WTC11 (cell line): ENCODE measurements around the gene ADARB2. TPM values are rescaled to one million over a fixed set of nuclear protein-coding genes. Genes with fewer than 3 reads are reported as not detected.

Experiments used
- ATAC-seq: fragments of 200-7000 bp; cut with Tn5 transposase; 2 replicates; pipeline ENCODE4 v1.10.0; 2021; ENCODE audit warnings: mild to moderate bottlenecking, moderate library complexity
- CTCF ChIA-PET: fragments of 300-600 bp; sonication (Branson Sonifier 250); formaldehyde crosslinking; loops from one replicate; lab custom pipeline; 2021; ENCODE audit warnings: antibody characterized with exemption; lab: Charles Lee
- POLR2A ChIA-PET: fragments of 350-600 bp; sonication (Branson Sonifier 250); formaldehyde crosslinking; loops from one replicate; lab custom pipeline; 2021; ENCODE audit warnings: antibody characterized with exemption; lab: Charles Lee
- DNase-seq: peaks from one replicate; pipeline ENCODE4 v3.0.0; 2021; ENCODE audit warnings: low spot score
- H3K27ac Mint-ChIP-seq: 2 replicates; pipeline ENCODE4 v1.8.0; 2021; ENCODE audit warnings: mixed read lengths
- H3K27me3 Mint-ChIP-seq: 2 replicates; pipeline ENCODE4 v1.8.0; 2021; ENCODE audit warnings: low read depth, mild to moderate bottlenecking, moderate library complexity, mixed read lengths
- H3K36me3 Mint-ChIP-seq: 2 replicates; pipeline ENCODE4 v1.8.0; 2021; ENCODE audit warnings: mixed read lengths
- H3K4me1 Mint-ChIP-seq: 2 replicates; pipeline ENCODE4 v1.8.0; 2022; ENCODE audit warnings: mixed read lengths
- H3K4me3 Mint-ChIP-seq: 2 replicates; pipeline ENCODE4 v1.8.0; 2021; ENCODE audit warnings: mild to moderate bottlenecking, moderate library complexity, mixed read lengths
- H3K9me3 Mint-ChIP-seq: 2 replicates; pipeline ENCODE4 v1.8.0; 2021; ENCODE audit warnings: mixed read lengths
- CREM ChIP-seq: sonication (generic); formaldehyde crosslinking; IDR thresholded peaks from 2 replicates; pipeline ENCODE4 v1.8.1; 2022; ENCODE audit warnings: mild to moderate bottlenecking, missing genetic modification reagents, moderate library complexity
- E2F1 ChIP-seq: sonication (generic); formaldehyde crosslinking; IDR thresholded peaks from 2 replicates; pipeline ENCODE4 v1.8.0; 2022; ENCODE audit warnings: mild to moderate bottlenecking, missing genetic modification reagents
- EMX1 ChIP-seq: fragments of 250-450 bp; sonication (Bioruptor Pico); IDR thresholded peaks from 2 replicates; pipeline ENCODE4 v1.8.0; 2021; ENCODE audit warnings: mild to moderate bottlenecking
- ETV6 ChIP-seq: sonication (generic); formaldehyde crosslinking; IDR thresholded peaks from 2 replicates; pipeline ENCODE4 v1.8.1; 2022; ENCODE audit warnings: mild to moderate bottlenecking, missing genetic modification reagents
- FOXP4 ChIP-seq: sonication (generic); formaldehyde crosslinking; IDR thresholded peaks from 2 replicates; pipeline ENCODE4 v1.8.0; 2022; ENCODE audit warnings: mild to moderate bottlenecking, missing genetic modification reagents
- GTF2I ChIP-seq: fragments of 250-450 bp; sonication (Bioruptor Pico); conservative IDR thresholded peaks from 2 replicates; pipeline ENCODE4 v1.4.0; 2021; ENCODE audit warnings: mild to moderate bottlenecking
- HMGA2 ChIP-seq: fragments of 250-450 bp; sonication (Bioruptor Pico); IDR thresholded peaks from 2 replicates; pipeline ENCODE4 v1.4.0; 2021; ENCODE audit warnings: mild to moderate bottlenecking, moderate library complexity
- JUN ChIP-seq: sonication (generic); formaldehyde crosslinking; IDR thresholded peaks from 2 replicates; pipeline ENCODE4 v1.8.0; 2023; ENCODE audit warnings: mild to moderate bottlenecking, missing genetic modification reagents
- NFYB ChIP-seq: sonication (generic); formaldehyde crosslinking; conservative IDR thresholded peaks from 2 replicates; pipeline ENCODE4 v1.8.0; 2022; ENCODE audit warnings: low read depth, missing genetic modification reagents
- NR1H2 ChIP-seq: sonication (generic); formaldehyde crosslinking; IDR thresholded peaks from 2 replicates; pipeline ENCODE4 v1.9.0; 2021; ENCODE audit warnings: mild to moderate bottlenecking, moderate library complexity, missing genetic modification reagents
- NR3C1 ChIP-seq: sonication (generic); formaldehyde crosslinking; conservative IDR thresholded peaks from 2 replicates; pipeline ENCODE4 v1.8.1; 2023; ENCODE audit warnings: low read depth, mild to moderate bottlenecking, missing genetic modification reagents
- SOX15 ChIP-seq: fragments of 250-450 bp; sonication (Bioruptor Pico); IDR thresholded peaks from 2 replicates; pipeline ENCODE4 v1.9.0; 2021; ENCODE audit warnings: mild to moderate bottlenecking
- SP1 ChIP-seq: sonication (generic); formaldehyde crosslinking; conservative IDR thresholded peaks from 2 replicates; pipeline ENCODE4 v1.8.1; 2022; ENCODE audit warnings: missing genetic modification reagents
- TEAD4 ChIP-seq: sonication (generic); formaldehyde crosslinking; IDR thresholded peaks from 2 replicates; pipeline ENCODE4 v1.8.0; 2022; ENCODE audit warnings: mild to moderate bottlenecking, missing genetic modification reagents
- ZNF121 ChIP-seq: sonication (generic); formaldehyde crosslinking; IDR thresholded peaks from 2 replicates; pipeline ENCODE4 v1.8.0; 2023; ENCODE audit warnings: missing genetic modification reagents
- ZNF219 ChIP-seq: sonication (generic); formaldehyde crosslinking; IDR thresholded peaks from 2 replicates; pipeline ENCODE4 v1.8.0; 2023; ENCODE audit warnings: missing genetic modification reagents, mild to moderate bottlenecking, borderline replicate concordance
- ZNF317 ChIP-seq: sonication (generic); formaldehyde crosslinking; IDR thresholded peaks from 2 replicates; pipeline ENCODE4 v1.8.1; 2023; ENCODE audit warnings: low read depth, mild to moderate bottlenecking, moderate library complexity, missing genetic modification reagents, borderline replicate concordance
- ZNF396 ChIP-seq: fragments of 250-450 bp; sonication (Bioruptor Pico); IDR thresholded peaks from 2 replicates; pipeline ENCODE4 v1.8.0; 2021; ENCODE audit warnings: mild to moderate bottlenecking, moderate library complexity, borderline replicate concordance
- ZNF532 ChIP-seq: fragments of 250-450 bp; sonication (Bioruptor Pico); IDR thresholded peaks from 2 replicates; pipeline ENCODE4 v1.9.0; 2021; ENCODE audit warnings: mild to moderate bottlenecking, borderline replicate concordance
- total RNA-seq: library from RNA; stranded (reverse); gene quantifications from 3 replicates; pipeline ENCODE4 v1.2.3, GENCODE V29; 2021
- TF ChIP-seq, protein P1 (sequence below): sonication (generic); formaldehyde crosslinking; IDR thresholded peaks from 2 replicates; pipeline ENCODE4 v1.8.0; 2022; ENCODE audit warnings: missing genetic modification reagents
- TF ChIP-seq, protein P2 (sequence below): fragments of 250-450 bp; sonication (Bioruptor Pico); IDR thresholded peaks from 2 replicates; pipeline ENCODE4 v1.9.0; 2021; ENCODE audit warnings: mild to moderate bottlenecking

The ADARB2 gene
- total RNA-seq, 1 experiment from 2014 or later, result 3.7 TPM

DNA sequence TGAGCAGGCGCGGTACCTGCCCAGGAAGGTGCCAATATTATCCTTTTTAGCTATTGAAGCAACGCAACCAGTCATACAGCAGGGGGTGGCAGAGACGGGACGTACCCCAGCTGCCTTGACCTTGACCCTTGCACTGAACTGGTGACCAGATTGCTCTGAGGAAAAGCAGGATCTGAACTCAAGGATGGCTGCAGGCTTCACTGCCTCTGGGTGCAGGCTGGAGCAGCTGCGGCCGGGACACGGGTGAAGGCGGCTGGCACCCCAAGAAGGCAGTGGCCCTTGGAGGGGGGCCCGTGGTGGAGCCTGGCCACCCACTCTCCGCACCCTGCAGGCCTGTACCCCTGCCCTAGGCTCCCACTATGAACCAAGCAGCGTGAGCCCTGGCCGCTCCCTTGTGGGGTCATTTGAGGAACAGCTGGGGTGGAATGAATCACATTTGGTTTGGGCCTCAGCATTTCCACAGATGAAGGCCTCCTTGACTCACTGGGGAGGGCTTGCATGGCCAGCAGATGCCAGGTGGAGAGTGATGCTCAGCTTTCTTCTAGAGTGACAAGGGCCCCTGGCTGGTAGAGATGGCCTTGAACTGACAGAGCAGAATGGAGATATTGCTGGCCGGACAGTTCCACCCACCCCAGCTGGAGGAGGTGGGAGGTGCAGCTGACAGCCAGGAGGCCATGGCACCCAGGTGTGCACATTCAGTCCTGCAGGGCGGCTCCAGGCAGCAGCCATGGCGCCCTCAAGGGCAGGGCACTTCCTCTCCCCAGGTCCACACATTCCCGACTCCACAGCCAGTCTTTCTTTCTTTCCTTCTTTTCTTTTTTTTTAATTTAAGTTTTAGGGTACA lies 462.4 kb downstream of the ADARB2 start:
- H3K4me3 Mint-ChIP-seq, result no peak overlapping the region
- H3K9me3 Mint-ChIP-seq, result no peaks in the 10 kb centered on the region
- peaks cover 10% of the 10 kb centered on the region for H3K4me1 Mint-ChIP-seq
- ATAC-seq (no peak), DNase-seq (no peak)
- ChIA-PET POLR2A (interaction anchor here (0.6 kb wide), 1 partner anchor 11 kb away, joined by 3 read pairs; no protein-coding TSS in a partner anchor), CTCF (interaction anchor here (1.0 to 1.3 kb wide), 4 partner anchors 31 to 165 kb away, joined by 3 to 5 read pairs (median 4); no protein-coding TSS in a partner anchor)
- H3K36me3 Mint-ChIP-seq, result no peaks in the 10 kb centered on the region
- TF ChIP-seq SP1 (CRISPR knock-in tag), result no peak
- TF ChIP-seq NR1H2 (CRISPR knock-in tag), result no peak
- TF ChIP-seq ETV6 (CRISPR knock-in tag), result no peak
- no peak for TF ChIP-seq NR3C1 (CRISPR knock-in tag)
- TF ChIP-seq ZNF317 (CRISPR knock-in tag), result no peak
- TF ChIP-seq, protein P1, sequence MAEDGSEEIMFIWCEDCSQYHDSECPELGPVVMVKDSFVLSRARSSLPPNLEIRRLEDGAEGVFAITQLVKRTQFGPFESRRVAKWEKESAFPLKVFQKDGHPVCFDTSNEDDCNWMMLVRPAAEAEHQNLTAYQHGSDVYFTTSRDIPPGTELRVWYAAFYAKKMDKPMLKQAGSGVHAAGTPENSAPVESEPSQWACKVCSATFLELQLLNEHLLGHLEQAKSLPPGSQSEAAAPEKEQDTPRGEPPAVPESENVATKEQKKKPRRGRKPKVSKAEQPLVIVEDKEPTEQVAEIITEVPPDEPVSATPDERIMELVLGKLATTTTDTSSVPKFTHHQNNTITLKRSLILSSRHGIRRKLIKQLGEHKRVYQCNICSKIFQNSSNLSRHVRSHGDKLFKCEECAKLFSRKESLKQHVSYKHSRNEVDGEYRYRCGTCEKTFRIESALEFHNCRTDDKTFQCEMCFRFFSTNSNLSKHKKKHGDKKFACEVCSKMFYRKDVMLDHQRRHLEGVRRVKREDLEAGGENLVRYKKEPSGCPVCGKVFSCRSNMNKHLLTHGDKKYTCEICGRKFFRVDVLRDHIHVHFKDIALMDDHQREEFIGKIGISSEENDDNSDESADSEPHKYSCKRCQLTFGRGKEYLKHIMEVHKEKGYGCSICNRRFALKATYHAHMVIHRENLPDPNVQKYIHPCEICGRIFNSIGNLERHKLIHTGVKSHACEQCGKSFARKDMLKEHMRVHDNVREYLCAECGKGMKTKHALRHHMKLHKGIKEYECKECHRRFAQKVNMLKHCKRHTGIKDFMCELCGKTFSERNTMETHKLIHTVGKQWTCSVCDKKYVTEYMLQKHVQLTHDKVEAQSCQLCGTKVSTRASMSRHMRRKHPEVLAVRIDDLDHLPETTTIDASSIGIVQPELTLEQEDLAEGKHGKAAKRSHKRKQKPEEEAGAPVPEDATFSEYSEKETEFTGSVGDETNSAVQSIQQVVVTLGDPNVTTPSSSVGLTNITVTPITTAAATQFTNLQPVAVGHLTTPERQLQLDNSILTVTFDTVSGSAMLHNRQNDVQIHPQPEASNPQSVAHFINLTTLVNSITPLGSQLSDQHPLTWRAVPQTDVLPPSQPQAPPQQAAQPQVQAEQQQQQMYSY (CRISPR knock-in tag), result peak; percentile 46; the same call in 1 of the 2 replicates
- no peak for TF ChIP-seq JUN
- peaks cover 11% of the 10 kb centered on the region for H3K27me3 Mint-ChIP-seq
- H3K27ac Mint-ChIP-seq, result no peak overlapping the region

DNA sequence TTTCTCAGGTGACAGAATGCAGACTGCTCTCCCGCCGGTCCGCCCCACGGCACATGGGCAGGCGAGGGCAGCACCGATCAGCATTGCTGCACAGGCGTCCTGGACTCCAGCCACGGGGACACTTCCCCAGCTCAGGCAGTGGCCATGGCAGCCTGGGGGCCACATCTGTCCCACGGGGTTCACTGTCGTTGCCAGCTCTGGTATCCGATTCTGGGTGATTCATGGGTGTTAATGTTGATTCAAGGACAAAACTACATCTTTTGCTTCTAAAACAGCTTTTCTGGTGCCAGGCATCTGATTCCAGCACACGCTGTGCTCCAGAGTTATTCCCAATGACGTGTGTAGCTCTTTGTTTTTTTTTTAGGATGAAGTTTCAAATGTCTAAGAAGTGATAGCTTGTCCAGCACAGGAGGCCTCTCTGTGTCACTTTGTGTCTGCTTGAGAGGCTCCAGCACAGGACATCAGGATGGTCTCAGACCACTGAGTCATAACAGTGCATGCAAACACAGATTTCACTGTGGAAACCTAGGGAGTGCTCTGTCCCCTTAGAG lies 463.1 kb downstream of the ADARB2 start:
- Mint-ChIP-seq H3K27ac (peak overlapping the region; percentile 45; the same call in 1 of the 2 replicates), H3K36me3 (no peaks in the 10 kb centered on the region), H3K4me1 (peaks cover 10% of the 10 kb centered on the region), H3K9me3 (no peaks in the 10 kb centered on the region), H3K27me3 (peaks cover 11% of the 10 kb centered on the region), H3K4me3 (no peak overlapping the region)
- CTCF ChIA-PET, result interaction anchor here (1.0 to 1.3 kb wide), 4 partner anchors 30 to 165 kb away, joined by 3 to 5 read pairs (median 4); no protein-coding TSS in a partner anchor
- POLR2A ChIA-PET, result no interaction called here
- ATAC-seq (no peak), DNase-seq (no peak)
- TF ChIP-seq TEAD4 (no peak), ZNF532 (CRISPR knock-in tag) (no peak), HMGA2 (CRISPR knock-in tag) (no peak), EMX1 (CRISPR knock-in tag) (no peak), ZNF219 (CRISPR knock-in tag) (no peak), FOXP4 (CRISPR knock-in tag) (no peak), ZNF121 (no peak), GTF2I (CRISPR knock-in tag) (no peak), SOX15 (CRISPR knock-in tag) (no peak), NFYB (no peak), ZNF396 (CRISPR knock-in tag) (no peak), CREM (no peak), E2F1 (no peak), NR1H2 (CRISPR knock-in tag) (no peak), ZNF317 (CRISPR knock-in tag) (no peak)
- TF ChIP-seq, protein P2, sequence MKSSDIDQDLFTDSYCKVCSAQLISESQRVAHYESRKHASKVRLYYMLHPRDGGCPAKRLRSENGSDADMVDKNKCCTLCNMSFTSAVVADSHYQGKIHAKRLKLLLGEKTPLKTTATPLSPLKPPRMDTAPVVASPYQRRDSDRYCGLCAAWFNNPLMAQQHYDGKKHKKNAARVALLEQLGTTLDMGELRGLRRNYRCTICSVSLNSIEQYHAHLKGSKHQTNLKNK (CRISPR knock-in tag), result no peak
